Smooth muscle cell (in vitro differentiated cells): ENCODE results near the gene STAMBPL1. TPM values are rescaled to one million over a fixed set of nuclear protein-coding genes. Genes with fewer than 3 reads are reported as not detected.

Experiments used
- DNase-seq: peaks from one replicate; lab custom pipeline; 2025; ENCODE audit not compliant: unreplicated experiment; lab: John Stamatoyannopoulos, UW
- H2AFZ ChIP-seq: fragments of 200-600 bp; sonication (generic); 2 replicates; pipeline ENCODE4 v1.6.0; 2016; ENCODE audit warnings: antibody characterized with exemption, low read depth, mild to moderate bottlenecking
- H3F3A ChIP-seq: fragments of 200-600 bp; sonication (generic); 2 replicates; pipeline ENCODE4 v1.6.0; 2017; ENCODE audit warnings: antibody characterized with exemption, low read depth
- H3K27ac ChIP-seq: fragments of 200-600 bp; sonication (generic); 2 replicates; pipeline ENCODE4 v1.5.1; 2016; ENCODE audit warnings: low read depth, mild to moderate bottlenecking
- H3K27me3 ChIP-seq: fragments of 200-600 bp; sonication (generic); 2 replicates; pipeline ENCODE4 v1.6.1; 2016; ENCODE audit warnings: low read depth, mild to moderate bottlenecking
- H3K36me3 ChIP-seq: fragments of 200-600 bp; sonication (generic); 2 replicates; pipeline ENCODE4 v1.5.1; 2016; ENCODE audit warnings: low read depth
- H3K4me1 ChIP-seq: fragments of 200-600 bp; sonication (generic); 2 replicates; pipeline ENCODE4 v1.5.1; 2016; ENCODE audit warnings: low read depth
- H3K4me2 ChIP-seq: fragments of 200-600 bp; sonication (generic); 2 replicates; pipeline ENCODE4 v1.6.0; 2016; ENCODE audit warnings: mild to moderate bottlenecking
- H3K4me3 ChIP-seq: fragments of 200-600 bp; sonication (generic); 2 replicates; pipeline ENCODE4 v1.5.1; 2016; ENCODE audit warnings: mild to moderate bottlenecking
- H3K79me2 ChIP-seq: fragments of 200-600 bp; sonication (generic); 2 replicates; pipeline ENCODE4 v1.6.0; 2016; ENCODE audit warnings: low read depth, mild to moderate bottlenecking
- H3K9ac ChIP-seq: fragments of 200-600 bp; sonication (generic); 2 replicates; pipeline ENCODE4 v1.6.0; 2016; ENCODE audit warnings: low read depth
- H3K9me3 ChIP-seq: fragments of 200-600 bp; sonication (generic); replicated peaks from 2 replicates; pipeline ENCODE4 v1.5.1; 2016; ENCODE audit warnings: low read depth
- H4K20me1 ChIP-seq: fragments of 200-600 bp; sonication (generic); 2 replicates; pipeline ENCODE4 v1.6.0; 2016; ENCODE audit warnings: low read depth
- CTCF ChIP-seq: fragments of 200-600 bp; sonication (generic); IDR thresholded peaks from 2 replicates; pipeline ENCODE4 v1.5.1; 2017; ENCODE audit warnings: borderline replicate concordance, mild to moderate bottlenecking, antibody characterized with exemption; ENCODE audit not compliant: insufficient read depth, poor library complexity, severe bottlenecking
- WGBS: methylation state at CpG from one replicate; pipeline ENCODE4 v1.1.7; 2016; ENCODE audit warnings: low lambda C conversion rate; 5-methylcytosine and 5-hydroxymethylcytosine counted together
- polyA plus RNA-seq: library from polyadenylated mRNA; unstranded; fragments of >200 nt; fragmentation: Nextera tagmentation; extraction: Ambion mirVana; gene quantifications from 2 replicates; pipeline ENCODE4 v1.2.1, GENCODE V29; 2016
- total RNA-seq: library from RNA; depleted of rRNA; stranded (reverse); fragments of >200 nt; gene quantifications from 2 replicates; pipeline ENCODE4 v1.2.3, GENCODE V29; 2014

STAMBPL1 gene
- total and polyA plus RNA-seq, 2 experiments from 2014 or later: 0.49 to 1.2 TPM

- no peaks in the 10 kb centered on the region for H3K79me2 ChIP-seq
- H3K27ac ChIP-seq: no peak overlapping the region
- peaks cover 18% of the 10 kb centered on the region for H4K20me1 ChIP-seq
- no peaks in the 10 kb centered on the region for H3K27me3 ChIP-seq
- H3K36me3 ChIP-seq: peaks cover 10% of the 10 kb centered on the region
- no peaks in the 10 kb centered on the region for H3K9me3 ChIP-seq
- no peaks in the 10 kb centered on the region for H3K4me1 ChIP-seq
- H3F3A ChIP-seq: peaks cover 37% of the 10 kb centered on the region
- 40% methylated on average over 7 of the region's 7 CpGs for WGBS
- no peak overlapping the region for H2AFZ ChIP-seq
- DNase-seq: no peak
- H3K4me3 ChIP-seq: no peak overlapping the region
- H3K9ac ChIP-seq: no peak overlapping the region
- peak; percentile 83 for TF ChIP-seq CTCF
- H3K4me2 ChIP-seq: no peak overlapping the region
Observed at GRCh38 chr10:88932539-88933256, 52.7 kb downstream of the STAMBPL1 start.

GRCh38 chr10:88933564-88933963 is 53.5 kb downstream of the STAMBPL1 start:
- TF ChIP-seq CTCF: no peak
- Histone ChIP-seq H3K27me3 (no peaks in the 10 kb centered on the region), H3K36me3 (peaks cover 12% of the 10 kb centered on the region), H3K4me2 (no peak overlapping the region), H3K9me3 (no peaks in the 10 kb centered on the region), H3K79me2 (no peaks in the 10 kb centered on the region), H3F3A (peaks cover 46% of the 10 kb centered on the region), H3K4me3 (no peak overlapping the region), H3K9ac (no peak overlapping the region), H3K4me1 (no peaks in the 10 kb centered on the region), H4K20me1 (peaks cover 26% of the 10 kb centered on the region), H3K27ac (no peak overlapping the region), H2AFZ (no peak overlapping the region)
- DNase-seq: no peak
- WGBS: 84% methylated on average over 2 of the region's 2 CpGs

DNA sequence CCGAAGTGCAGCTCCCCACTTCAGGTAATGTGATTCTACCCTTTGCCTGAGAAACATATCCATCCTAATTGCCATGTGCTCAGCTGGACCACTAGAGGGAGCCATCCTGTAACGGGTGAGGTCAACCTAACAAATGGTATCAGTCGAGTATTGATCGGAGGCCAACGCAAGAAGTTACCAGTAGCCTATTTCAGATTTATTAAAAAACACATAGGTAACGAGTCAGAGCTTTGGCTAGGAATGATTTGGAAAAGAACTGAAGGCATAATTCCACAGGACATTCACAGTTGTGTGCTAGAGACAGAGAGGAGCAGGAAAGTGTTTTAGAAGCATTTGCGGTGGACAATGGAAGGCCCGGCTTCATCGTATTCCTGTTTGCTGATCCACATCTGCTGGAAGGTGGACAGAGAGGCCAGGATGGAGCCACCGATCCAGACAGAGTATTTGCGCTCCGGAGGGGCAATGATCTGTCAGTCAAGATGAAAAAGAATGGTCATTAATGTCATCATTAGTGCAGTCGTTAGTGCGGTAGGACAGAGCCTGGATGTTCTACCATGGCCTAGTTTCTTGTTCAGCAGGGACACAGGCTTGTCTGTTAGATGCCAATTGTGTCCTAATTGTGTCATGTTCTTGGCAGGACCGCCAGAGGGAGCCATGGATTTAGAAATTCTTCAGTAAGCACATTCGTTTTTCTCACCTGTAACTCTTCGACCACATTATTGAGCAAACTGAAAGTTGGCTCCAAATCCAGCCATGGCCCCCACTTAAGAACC is 55.0 kb downstream of the STAMBPL1 start:
- TF ChIP-seq CTCF: peak; percentile 92
- WGBS: 59% methylated on average over 17 of the region's 17 CpGs
- H3F3A ChIP-seq: peaks cover 61% of the 10 kb centered on the region
- H3K4me2 ChIP-seq: no peak overlapping the region
- H4K20me1 ChIP-seq: peaks cover 40% of the 10 kb centered on the region
- no peak overlapping the region for H3K4me3 ChIP-seq
- H3K9me3 ChIP-seq: no peaks in the 10 kb centered on the region
- H3K79me2 ChIP-seq: no peaks in the 10 kb centered on the region
- H3K27ac ChIP-seq: no peak overlapping the region
- peaks cover 20% of the 10 kb centered on the region for H3K36me3 ChIP-seq
- no peaks in the 10 kb centered on the region for H3K4me1 ChIP-seq
- DNase-seq: no peak
- H3K9ac ChIP-seq: no peak overlapping the region
- H2AFZ ChIP-seq: no peak overlapping the region
- no peaks in the 10 kb centered on the region for H3K27me3 ChIP-seq
